BLaER1 treated with 17β-estradiol and CSF1 and Interleukin-3, amounts not matched to agents 10 nM and 100 nM (cell line): ENCODE data around the gene INTS11.

Experiments
- H3K27ac ChIP-seq, 11 experiments: shearing (Covaris generic); formaldehyde crosslinking; 2 replicates each; pipeline ENCODE4 v1.8.1; 2022
- H3K27me3 ChIP-seq, 11 experiments: shearing (Covaris generic); formaldehyde crosslinking; 2 replicates each; pipeline ENCODE4 v1.8.1; 2022
- H3K36me3 ChIP-seq, 11 experiments: shearing (Covaris generic); formaldehyde crosslinking; 2 replicates each; pipeline ENCODE4 v1.8.1; 2022
- H3K4me1 ChIP-seq, 10 experiments: shearing (Covaris generic); formaldehyde crosslinking; 2 replicates each; pipeline ENCODE4 v1.8.1; 2022
- H3K4me2 ChIP-seq, 11 experiments: shearing (Covaris generic); formaldehyde crosslinking; 2 replicates each; pipeline ENCODE4 v1.8.1; 2022
- H3K4me3 ChIP-seq, 10 experiments: shearing (Covaris generic); formaldehyde crosslinking; 2 replicates each; pipeline ENCODE4 v1.8.1; 2022
- H3K9ac ChIP-seq, 11 experiments: shearing (Covaris generic); formaldehyde crosslinking; 2 replicates each; pipeline ENCODE4 v1.8.1; 2022
- H3K9me3 ChIP-seq, 11 experiments: shearing (Covaris generic); formaldehyde crosslinking; replicated peaks in 1 of 11; 2 replicates each; pipeline ENCODE4 v1.8.1; 2022
- H4K20me1 ChIP-seq, 11 experiments: shearing (Covaris generic); formaldehyde crosslinking; 2 replicates each; pipeline ENCODE4 v1.8.1; 2022
- Cebpa-rat ChIP-seq, 11 experiments: shearing (Covaris generic); IDR thresholded peaks; 2 replicates each; pipeline ENCODE4 v1.8.1; 2022

INTS11 gene

DNA sequence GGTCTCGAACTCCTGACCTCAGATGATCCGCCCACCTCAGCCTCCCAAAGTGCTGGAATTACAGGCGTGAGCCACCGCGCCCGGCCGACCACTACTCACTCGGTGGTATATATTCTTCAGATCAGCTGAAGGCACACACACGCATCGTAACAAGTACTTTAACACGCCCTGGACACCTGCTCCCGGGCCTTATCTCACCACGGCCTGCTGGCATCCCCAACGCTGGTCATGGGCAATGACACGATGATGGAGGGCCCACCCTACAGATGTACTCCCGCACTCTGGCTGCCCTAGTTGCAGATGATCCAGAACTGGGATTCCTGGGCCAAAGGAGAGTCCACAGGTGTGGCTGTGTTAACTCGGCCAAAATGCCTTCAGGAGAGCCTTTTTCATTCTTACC, 62.4 kb downstream of the INTS11 start:
- H3K4me1 ChIP-seq: peaks cover 62 to 80% (median 70%) of the 10 kb centered on the region in 10 experiments
- TF ChIP-seq Cebpa-rat (IDR thresholded peaks at IDR 0.05): no peak
- no peaks in the 10 kb centered on the region; a peak in 1 of 22 replicates for H3K9me3 ChIP-seq
- peak overlapping the region in 3 of 11 experiments; percentile 9 to 73 (median 29); a peak in 1 of 22 replicates for H3K27ac ChIP-seq
- peak overlapping the region; percentile 61 to 98 (median 90) for H3K4me2 ChIP-seq
- H3K9ac ChIP-seq: peak overlapping the region in 10 of 11 experiments; percentile 7 to 64 (median 45); a peak in 12 of 22 replicates
- H3K27me3 ChIP-seq: no peaks in the 10 kb centered on the region
- H4K20me1 ChIP-seq: peaks cover 79 to 99% (median 95%) of the 10 kb centered on the region in 11 experiments
- peak overlapping the region in 1 of 10 experiments; percentile 47; a peak in 2 of 20 replicates for H3K4me3 ChIP-seq
- H3K36me3 ChIP-seq: peaks cover 47 to 78% (median 68%) of the 10 kb centered on the region in 11 experiments
